ENCODE data around the gene ZBTB21.
"Not testable (repeated sequence)": the region's sequence is repeated elsewhere in the genome, so short reads cannot be mapped to it uniquely, and the experiment has no call there.

Gene ZBTB21

DNA sequence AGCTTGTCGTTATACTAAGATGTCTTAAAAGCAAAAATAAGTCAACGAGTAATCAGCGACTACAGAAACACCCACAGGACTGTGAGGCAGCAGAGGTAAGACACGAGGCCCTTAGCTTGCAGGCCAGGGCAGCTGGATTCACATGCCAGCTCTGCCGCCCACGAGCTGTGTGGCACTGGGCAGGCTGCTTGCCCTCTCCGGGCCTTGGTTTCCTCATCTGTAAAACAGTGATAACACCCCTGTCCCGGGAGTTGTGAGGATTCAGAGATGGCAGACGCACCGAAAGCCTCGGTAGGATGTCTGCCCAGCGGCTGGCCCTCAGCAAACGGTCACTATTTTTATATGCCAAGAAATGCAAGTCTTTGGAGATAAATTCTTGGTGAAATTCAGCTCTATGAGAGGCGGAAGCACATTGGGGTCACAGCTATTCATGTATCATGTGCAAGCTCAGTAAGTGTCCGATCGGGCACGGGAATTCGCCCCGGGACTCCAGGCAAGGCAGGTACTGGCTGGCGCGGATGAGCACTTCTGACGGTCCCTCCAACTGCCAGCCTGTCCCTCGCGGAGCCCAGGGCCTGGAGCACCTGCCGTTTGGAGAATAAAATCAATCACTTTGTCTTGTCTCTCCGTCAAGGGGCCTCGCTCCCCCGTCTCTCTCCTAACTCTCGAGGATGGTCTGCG, 57.5 kb downstream of the ZBTB21 start:
- no peak for DNase-seq (ENCODE audit: low read depth, low spot score)

GRCh38 chr21:41951876-41952567, 58.1 kb downstream of the ZBTB21 start:
- no peak for DNase-seq (ENCODE audit: low read depth, low spot score)

DNA sequence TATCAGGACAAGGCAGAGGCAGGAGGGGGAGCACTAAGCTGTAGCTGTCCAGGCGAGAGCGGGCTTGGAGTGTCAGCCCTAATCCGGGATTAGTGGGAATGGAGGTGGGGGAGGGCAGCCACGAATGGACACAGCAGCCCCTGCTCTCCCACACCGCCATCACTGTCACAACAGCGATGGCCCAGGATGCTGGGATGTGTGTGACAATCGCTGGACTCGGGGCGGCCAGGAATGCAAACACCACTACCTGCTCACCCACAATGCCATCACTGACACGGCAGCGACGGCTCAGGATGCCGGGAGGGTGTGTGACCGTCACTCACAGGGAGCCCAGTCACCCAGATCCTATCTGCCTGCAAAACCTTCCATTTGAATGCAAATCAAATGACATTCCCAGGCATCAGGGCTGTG, 59.2 kb downstream of the ZBTB21 start:
- no peak for DNase-seq (ENCODE audit: low read depth, low spot score)

- not testable (repeated sequence) for DNase-seq (ENCODE audit: low read depth, low spot score)
Measured at GRCh38 chr21:41949631-41950030, 60.5 kb downstream of the ZBTB21 start.

GRCh38 chr21:41948901-41949300, 61.3 kb downstream of the ZBTB21 start:
- no peak for DNase-seq (ENCODE audit: low read depth, low spot score)

DNA sequence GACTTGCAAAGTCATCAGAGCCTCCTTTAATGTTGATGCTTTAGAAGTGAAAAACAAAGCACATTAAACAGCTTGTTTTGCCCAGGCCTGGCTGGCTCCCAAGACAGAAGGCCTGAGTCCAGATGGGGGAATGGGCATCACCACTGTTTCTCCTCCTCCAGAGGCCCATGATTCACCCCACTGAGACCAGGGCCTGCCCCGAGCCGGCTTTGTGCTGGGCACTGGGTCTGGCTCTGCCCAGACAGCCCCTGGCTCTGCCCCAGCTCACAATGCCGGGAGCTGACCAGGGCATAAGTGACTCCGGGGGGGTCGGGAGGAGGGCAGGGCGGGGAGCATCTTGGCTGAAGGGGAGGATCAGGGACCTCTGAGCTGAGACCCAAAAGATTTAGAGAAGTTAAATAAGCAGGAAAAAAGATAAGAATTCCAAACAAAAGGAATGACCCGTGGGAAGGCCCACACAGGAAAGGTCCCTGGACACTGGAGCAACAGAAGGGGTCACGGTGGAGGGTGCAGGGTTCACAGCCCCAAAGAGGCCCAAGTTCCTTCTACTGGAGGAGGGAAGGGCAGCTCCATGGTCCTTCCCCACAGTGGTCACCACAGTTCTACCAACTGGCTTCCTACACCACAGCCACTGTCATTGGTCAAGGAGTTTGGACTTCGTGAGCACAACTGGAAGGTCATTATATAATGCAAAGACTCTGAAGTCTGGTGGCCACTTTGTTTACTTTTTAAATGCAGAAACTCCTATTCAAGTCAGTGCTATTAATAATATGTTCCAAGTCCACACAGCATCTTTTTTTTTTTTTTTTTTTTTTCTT, 61.9 kb downstream of the ZBTB21 start:
- no peak for DNase-seq (ENCODE audit: low read depth, low spot score)

DNA sequence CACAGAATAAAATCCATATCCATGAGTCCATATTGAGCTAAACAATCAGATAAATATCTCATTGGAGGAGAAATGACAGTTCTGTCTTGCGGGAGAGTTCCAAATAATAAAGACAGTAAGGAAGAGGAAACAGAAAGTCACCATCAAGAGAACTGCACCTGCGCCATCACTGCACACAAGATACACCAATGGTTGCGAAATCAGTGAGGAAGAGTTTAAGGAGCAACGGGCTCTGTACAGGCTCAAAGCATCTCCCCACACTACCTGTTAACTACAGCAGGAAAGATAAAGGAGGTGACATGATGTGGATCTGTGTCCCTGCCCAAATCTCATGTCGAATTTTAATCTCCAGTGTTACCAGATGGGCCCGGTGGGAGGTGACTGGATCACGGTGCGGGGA, 64.2 kb downstream of the ZBTB21 start:
- no peak for DNase-seq (ENCODE audit: low read depth, low spot score)

DNA sequence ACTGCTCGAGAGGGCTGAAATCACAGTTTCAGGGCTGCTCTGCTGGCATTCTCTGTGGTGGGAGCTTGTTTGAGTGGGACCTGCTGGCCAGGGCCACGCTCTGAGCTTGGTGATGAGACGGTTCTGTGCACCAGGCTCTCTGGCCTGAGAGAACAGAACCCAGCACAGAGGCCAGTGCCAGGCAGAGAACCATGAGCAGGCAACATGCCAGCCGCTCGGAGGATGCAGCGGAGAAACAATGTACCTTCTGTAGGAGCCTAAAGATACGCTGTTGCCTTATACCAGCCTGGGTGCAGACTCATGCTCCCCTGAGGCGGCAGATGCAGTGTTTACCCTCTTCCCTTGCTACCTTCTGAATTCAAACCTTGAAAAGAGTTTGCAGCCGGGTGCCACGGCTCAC, 66.3 kb downstream of the ZBTB21 start:
- DNase-seq (ENCODE audit: low read depth, low spot score) = no peak

- no peak for DNase-seq (ENCODE audit: low read depth, low spot score)
Measured at GRCh38 chr21:41942457-41942856, 67.7 kb downstream of the ZBTB21 start.

- no peak for DNase-seq (ENCODE audit: low read depth, low spot score)
Measured at GRCh38 chr21:41941941-41942340, 68.2 kb downstream of the ZBTB21 start.

DNA sequence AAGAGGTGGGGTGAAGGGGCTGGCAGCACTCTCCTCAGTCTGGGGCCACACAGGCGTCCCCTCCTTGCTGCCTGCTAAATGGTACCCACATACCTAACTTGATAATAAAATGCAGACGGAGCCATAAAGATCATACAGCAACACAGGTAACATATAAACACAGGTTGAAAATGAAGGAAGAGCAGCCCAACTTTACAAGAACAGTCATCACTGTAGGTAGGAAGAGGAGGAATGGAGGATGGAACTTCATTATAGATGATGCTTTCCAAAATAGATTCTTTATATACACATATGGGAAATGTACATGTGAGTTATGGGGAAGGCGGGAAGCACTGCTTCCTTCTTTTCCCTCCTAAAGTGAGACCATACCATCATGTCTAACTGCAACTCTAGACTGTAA, 69.7 kb downstream of the ZBTB21 start:
- no peak for DNase-seq (ENCODE audit: low read depth, low spot score)

- DNase-seq (ENCODE audit: low read depth, low spot score) = no peak
Measured at GRCh38 chr21:41939391-41939790, 70.8 kb downstream of the ZBTB21 start.

Measured in activated naive CD8-positive, alpha-beta T cell treated with anti-CD3 and anti-CD28 coated beads, Interleukin-2, amount 50 U/mL, for 16 hours (primary cell).